ENCODE data around the gene NT5DC2.
A peak's percentile ranks its signal among the peaks of the same experiment; 100 is the strongest.

The NT5DC2 gene

GRCh38 chr3:52479877-52480575, 53.6 kb downstream of the NT5DC2 start:
- ATAC-seq (no peak), DNase-seq (ENCODE audit: low spot score in 2 of 2) (no peak)
- H3K4me1 Mint-ChIP-seq, result no peaks in the 10 kb centered on the region
- peaks cover 76% of the 10 kb centered on the region for H3K36me3 Mint-ChIP-seq
- peak overlapping the region; percentile 54 for H3K27ac Mint-ChIP-seq
- H3K4me3 Mint-ChIP-seq, result no peak overlapping the region
- H3K9me3 Mint-ChIP-seq, result no peaks in the 10 kb centered on the region

DNA sequence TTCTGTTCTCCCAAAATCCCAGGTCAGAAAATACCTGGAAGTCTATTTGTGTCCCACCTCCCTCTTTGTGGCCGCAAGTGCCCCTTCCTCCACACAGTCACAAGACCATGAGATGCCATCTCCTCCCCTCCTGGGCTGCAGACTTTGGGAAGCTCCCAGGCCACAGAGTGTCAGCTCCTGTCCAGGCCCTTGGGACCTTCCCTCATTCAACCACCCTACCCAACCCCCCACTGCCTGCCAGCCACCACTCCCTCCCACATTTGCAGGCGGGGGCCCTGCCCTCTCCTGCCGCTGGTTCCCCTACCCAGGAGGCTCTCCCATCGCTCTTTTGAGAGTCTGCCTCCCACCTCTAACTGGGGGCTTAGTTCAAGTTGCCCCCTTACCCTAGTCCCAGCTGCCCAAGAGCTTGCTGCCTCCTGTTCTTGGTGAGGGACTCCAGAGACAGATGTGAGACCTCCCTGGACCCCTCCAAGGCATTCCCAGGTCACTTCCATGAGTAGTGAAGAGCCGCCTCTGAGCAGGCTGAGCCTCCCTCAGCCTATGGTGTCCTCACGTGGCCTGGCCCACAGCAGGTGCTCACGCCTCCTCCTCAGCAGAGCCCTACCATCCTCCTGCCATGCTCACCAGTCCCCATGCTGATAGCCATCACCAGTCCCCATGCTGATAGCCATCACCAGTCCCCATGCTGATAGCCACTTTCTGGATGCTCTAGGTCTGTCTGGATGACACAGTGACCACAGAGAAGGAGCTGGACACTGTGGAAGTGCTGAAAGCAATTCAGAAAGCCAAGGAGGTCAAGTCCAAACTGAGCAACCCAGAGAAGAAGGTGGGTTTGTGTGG, 54.4 kb downstream of the NT5DC2 start:
- DNase-seq (ENCODE audit: low spot score in 2 of 2) (no peak), ATAC-seq (no peak)
- Mint-ChIP-seq H3K27ac (peak overlapping the region; percentile 54), H3K4me1 (no peaks in the 10 kb centered on the region), H3K9me3 (no peaks in the 10 kb centered on the region), H3K4me3 (no peak overlapping the region), H3K36me3 (peaks cover 83% of the 10 kb centered on the region)

GRCh38 chr3:52477796-52478095, 55.9 kb downstream of the NT5DC2 start:
- Mint-ChIP-seq H3K27ac (no peak overlapping the region), H3K36me3 (peaks cover 90% of the 10 kb centered on the region), H3K4me1 (no peaks in the 10 kb centered on the region), H3K9me3 (no peaks in the 10 kb centered on the region), H3K4me3 (no peak overlapping the region)
- ATAC-seq (no peak), DNase-seq (ENCODE audit: low spot score in 2 of 2) (no peak)

- H3K9me3 Mint-ChIP-seq, result no peaks in the 10 kb centered on the region
- H3K27ac Mint-ChIP-seq, result no peak overlapping the region
- no peak for ATAC-seq
- peaks cover 90% of the 10 kb centered on the region for H3K36me3 Mint-ChIP-seq
- no peak overlapping the region for H3K4me3 Mint-ChIP-seq
- DNase-seq (ENCODE audit: low spot score in 2 of 2), result no peak
- no peaks in the 10 kb centered on the region for H3K4me1 Mint-ChIP-seq
Measured at GRCh38 chr3:52477076-52477795, 56.4 kb downstream of the NT5DC2 start.

All from stimulated activated effector memory CD8-positive, alpha-beta T cell treated with anti-CD3 and anti-CD28 coated beads, Interleukin-12 subunit alpha, Interleukin-12 subunit beta, amount 100 ng/mL, for 72 hours (primary cell).